ENCODE results near the gene KCNIP4.
"Not testable (repeated sequence)": the region's sequence is repeated elsewhere in the genome, so short reads cannot be mapped to it uniquely, and the experiment has no call there.

Gene KCNIP4

GRCh38 chr4:21948347-21949072 lies at the start of gene KCNIP4:
Gene KCNIP4 (minus strand): TSS chr4:21948772.
- Histone ChIP-seq H3K27me3 (ENCODE audit: control insufficient read depth, insufficient read depth, low read length) (no peaks in the 10 kb centered on the region), H3K9ac (no peak within 1 kb of the TSS), H3K4me3 (ENCODE audit: low read depth, low read length) (peak within 1 kb of the TSS; percentile 39), H3K36me3 (ENCODE audit: control insufficient read depth, insufficient read depth, low read length) (no peaks in the 10 kb centered on the region), H3K4me2 (ENCODE audit: low read length) (peak within 1 kb of the TSS; percentile 86), H2AFZ (no peak within 1 kb of the TSS), H3K79me2 (no peaks in the 10 kb centered on the region), H3K27ac (no peak within 1 kb of the TSS), H3K9me3 (ENCODE audit: control insufficient read depth, low read length) (no peaks in the 10 kb centered on the region), H3K4me1 (no peaks in the 10 kb centered on the region)
- no peak for TF ChIP-seq CTCF (IDR thresholded peaks at IDR 0.05)

GRCh38 chr4:21996618-21997017 lies 48.0 kb upstream of the KCNIP4 start:
- not testable (repeated sequence) for H3K4me1 ChIP-seq; H3K4me3 ChIP-seq (ENCODE audit: low read depth, low read length); H3K4me2 ChIP-seq (ENCODE audit: low read length); H3K27me3 ChIP-seq (ENCODE audit: control insufficient read depth, insufficient read depth, low read length); H2AFZ ChIP-seq; H3K27ac ChIP-seq; H3K9ac ChIP-seq; H3K36me3 ChIP-seq (ENCODE audit: control insufficient read depth, insufficient read depth, low read length); H3K9me3 ChIP-seq (ENCODE audit: control insufficient read depth, low read length); H3K79me2 ChIP-seq

- no peak overlapping the region for H3K4me2 ChIP-seq (ENCODE audit: low read length)
- H3K27ac ChIP-seq = no peak overlapping the region
- no peak overlapping the region for H2AFZ ChIP-seq
- no peak for TF ChIP-seq CTCF (IDR thresholded peaks at IDR 0.05)
- H3K4me3 ChIP-seq (ENCODE audit: low read depth, low read length) = no peak overlapping the region
- H3K27me3 ChIP-seq (ENCODE audit: control insufficient read depth, insufficient read depth, low read length) = no peaks in the 10 kb centered on the region
- no peak overlapping the region for H3K9ac ChIP-seq
- H3K79me2 ChIP-seq = no peaks in the 10 kb centered on the region
- no peaks in the 10 kb centered on the region for H3K4me1 ChIP-seq
- H3K36me3 ChIP-seq (ENCODE audit: control insufficient read depth, insufficient read depth, low read length) = no peaks in the 10 kb centered on the region
- no peaks in the 10 kb centered on the region for H3K9me3 ChIP-seq (ENCODE audit: control insufficient read depth, low read length)
Measured at GRCh38 chr4:21992330-21992729, 43.8 kb upstream of the KCNIP4 start.

- no peak for TF ChIP-seq CTCF (IDR thresholded peaks at IDR 0.05)
- no peak overlapping the region for H3K4me3 ChIP-seq (ENCODE audit: low read depth, low read length)
- H3K4me1 ChIP-seq = no peaks in the 10 kb centered on the region
- no peak overlapping the region for H3K27ac ChIP-seq
- H3K9me3 ChIP-seq (ENCODE audit: control insufficient read depth, low read length) = no peaks in the 10 kb centered on the region
- H3K79me2 ChIP-seq = no peaks in the 10 kb centered on the region
- no peaks in the 10 kb centered on the region for H3K36me3 ChIP-seq (ENCODE audit: control insufficient read depth, insufficient read depth, low read length)
- H3K27me3 ChIP-seq (ENCODE audit: control insufficient read depth, insufficient read depth, low read length) = no peaks in the 10 kb centered on the region
- H3K9ac ChIP-seq = no peak overlapping the region
- H3K4me2 ChIP-seq (ENCODE audit: low read length) = no peak overlapping the region
- no peak overlapping the region for H2AFZ ChIP-seq
Measured at GRCh38 chr4:21991562-21991961, 43.0 kb upstream of the KCNIP4 start.

GRCh38 chr4:21991050-21991449 lies 42.5 kb upstream of the KCNIP4 start:
- Histone ChIP-seq H2AFZ (no peak overlapping the region), H3K9ac (no peak overlapping the region), H3K9me3 (ENCODE audit: control insufficient read depth, low read length) (no peaks in the 10 kb centered on the region), H3K27ac (no peak overlapping the region), H3K4me2 (ENCODE audit: low read length) (no peak overlapping the region), H3K79me2 (no peaks in the 10 kb centered on the region), H3K27me3 (ENCODE audit: control insufficient read depth, insufficient read depth, low read length) (no peaks in the 10 kb centered on the region), H3K36me3 (ENCODE audit: control insufficient read depth, insufficient read depth, low read length) (no peaks in the 10 kb centered on the region), H3K4me3 (ENCODE audit: low read depth, low read length) (no peak overlapping the region), H3K4me1 (no peaks in the 10 kb centered on the region)
- no peak for TF ChIP-seq CTCF (IDR thresholded peaks at IDR 0.05)

All from parathyroid adenoma (tissue), 2 donors.